Astrocyte (in vitro differentiated cells and primary cell): ENCODE data around the gene PEAK3. TPM values are rescaled to one million over a fixed set of nuclear protein-coding genes. Genes with fewer than 3 reads are reported as not detected.

Experiments
- DNase-seq: peaks from one replicate; pipeline ENCODE4 v3.0.0-alpha.2; 2010; ENCODE audit warnings: low read depth
- FAIRE-seq: peaks from 2 replicates; lab custom pipeline; 2011; peaks lifted over from hg19 to GRCh38; lab: Jason Lieb, UNC
- H2AFZ ChIP-seq: 2 replicates; pipeline ENCODE4 v1.6.0; 2012; ENCODE audit warnings: low read depth, low read length, inconsistent platforms
- H3K27ac ChIP-seq: 2 replicates; pipeline ENCODE4 v1.5.1; 2011; ENCODE audit warnings: low read depth, low read length, inconsistent platforms
- H3K27me3 ChIP-seq: 2 replicates; pipeline ENCODE4 v1.6.0; 2011; ENCODE audit warnings: low read length, inconsistent platforms; ENCODE audit not compliant: insufficient read depth
- H3K36me3 ChIP-seq: 2 replicates; pipeline ENCODE4 v1.5.1; 2011; ENCODE audit warnings: low read length, inconsistent platforms; ENCODE audit not compliant: insufficient read depth
- H3K4me1 ChIP-seq: 2 replicates; pipeline ENCODE4 v1.5.1; 2011; ENCODE audit warnings: low read length, inconsistent platforms; ENCODE audit not compliant: insufficient read depth
- H3K4me2 ChIP-seq: 2 replicates; pipeline ENCODE4 v1.6.0; 2012; ENCODE audit warnings: low read length, inconsistent platforms
- H3K4me3 ChIP-seq: 2 replicates; pipeline ENCODE4 v1.5.1; 2011; ENCODE audit warnings: low read depth, mild to moderate bottlenecking, low read length, inconsistent platforms; ENCODE audit not compliant: insufficient read depth
- H3K79me2 ChIP-seq: 2 replicates; pipeline ENCODE4 v1.6.0; 2012; ENCODE audit warnings: mild to moderate bottlenecking, low read length, inconsistent platforms; ENCODE audit not compliant: insufficient read depth
- H3K9ac ChIP-seq: 2 replicates; pipeline ENCODE4 v1.6.0; 2012; ENCODE audit warnings: mild to moderate bottlenecking, low read length, inconsistent platforms
- H3K9me3 ChIP-seq: 2 replicates; pipeline ENCODE4 v1.5.1; 2012; ENCODE audit warnings: low read depth, mild to moderate bottlenecking, low read length, inconsistent platforms; ENCODE audit not compliant: insufficient read depth
- H4K20me1 ChIP-seq: 2 replicates; pipeline ENCODE4 v1.6.0; 2012; ENCODE audit warnings: low read length, inconsistent platforms; ENCODE audit not compliant: insufficient read depth
- H3K27ac Mint-ChIP-seq: one replicate; pipeline ENCODE4 v1.8.0; 2021; ENCODE audit warnings: mild to moderate bottlenecking, mixed read lengths; ENCODE audit not compliant: unreplicated experiment
- H3K27me3 Mint-ChIP-seq: one replicate; pipeline ENCODE4 v1.8.0; 2021; ENCODE audit warnings: low read depth, mixed read lengths; ENCODE audit not compliant: unreplicated experiment
- H3K36me3 Mint-ChIP-seq: one replicate; pipeline ENCODE4 v1.8.0; 2021; ENCODE audit warnings: low read depth, mixed read lengths; ENCODE audit not compliant: unreplicated experiment
- H3K4me1 Mint-ChIP-seq: one replicate; pipeline ENCODE4 v1.8.0; 2021; ENCODE audit warnings: low read depth, mixed read lengths; ENCODE audit not compliant: unreplicated experiment
- H3K4me3 Mint-ChIP-seq: one replicate; pipeline ENCODE4 v1.8.0; 2021; ENCODE audit warnings: mild to moderate bottlenecking, moderate library complexity, mixed read lengths; ENCODE audit not compliant: unreplicated experiment
- H3K9me3 Mint-ChIP-seq: one replicate; pipeline ENCODE4 v1.8.0; 2021; ENCODE audit warnings: mild to moderate bottlenecking, mixed read lengths; ENCODE audit not compliant: unreplicated experiment
- CTCF ChIP-seq: IDR thresholded peaks from 2 replicates; pipeline ENCODE4 v1.5.1; 2011; ENCODE audit warnings: low read depth, mild to moderate bottlenecking, inconsistent platforms, low read length, moderate library complexity; ENCODE audit not compliant: insufficient read depth
- EZH2 ChIP-seq: IDR thresholded peaks from 2 replicates; pipeline ENCODE4 v1.6.1; 2012; ENCODE audit warnings: mild to moderate bottlenecking, low read length, inconsistent platforms; ENCODE audit not compliant: insufficient read depth
- total RNA-seq: library from RNA; stranded (reverse); gene quantifications from 2 replicates; pipeline ENCODE4 v1.2.1, GENCODE V29; 2021

The PEAK3 gene
- total RNA-seq, 1 donor from 2014 or later: 0.18 TPM

- Histone ChIP-seq H2AFZ (no peak overlapping the region), H3K27ac (no peak overlapping the region), H3K4me1 (peaks cover 7% of the 10 kb centered on the region), H3K9ac (no peak overlapping the region), H3K27me3 (peaks cover 9% of the 10 kb centered on the region), H3K4me3 (no peak overlapping the region), H3K79me2 (no peaks in the 10 kb centered on the region), H4K20me1 (peaks cover 3% of the 10 kb centered on the region), H3K9me3 (no peaks in the 10 kb centered on the region), H3K4me2 (no peak overlapping the region), H3K36me3 (no peaks in the 10 kb centered on the region)
- no peak overlapping the region for H3K4me3 Mint-ChIP-seq
- H3K4me1 Mint-ChIP-seq: no peaks in the 10 kb centered on the region
- H3K9me3 Mint-ChIP-seq: no peaks in the 10 kb centered on the region
- no peaks in the 10 kb centered on the region for H3K36me3 Mint-ChIP-seq
- H3K27ac Mint-ChIP-seq: no peak overlapping the region
- no peak for TF ChIP-seq CTCF
- DNase-seq: no peak
- H3K27me3 Mint-ChIP-seq: peaks cover 24% of the 10 kb centered on the region
- no peak for FAIRE-seq
Observed at GRCh38 chr19:2300533-2300932, 18.6 kb upstream of the PEAK3 start.

- no peaks in the 10 kb centered on the region for H3K9me3 Mint-ChIP-seq
- no peaks in the 10 kb centered on the region for H3K79me2 ChIP-seq
- no peak overlapping the region for H3K27ac ChIP-seq
- H2AFZ ChIP-seq: no peak overlapping the region
- H3K27ac Mint-ChIP-seq: no peak overlapping the region
- no peaks in the 10 kb centered on the region for H3K36me3 Mint-ChIP-seq
- DNase-seq (no peak), FAIRE-seq (no peak)
- no peak overlapping the region for H3K9ac ChIP-seq
- H3K4me3 ChIP-seq: no peak overlapping the region
- peaks cover 25% of the 10 kb centered on the region for H3K27me3 ChIP-seq
- no peaks in the 10 kb centered on the region for H3K36me3 ChIP-seq
- H3K4me2 ChIP-seq: no peak overlapping the region
- no peak overlapping the region for H3K4me3 Mint-ChIP-seq
- no peaks in the 10 kb centered on the region for H3K9me3 ChIP-seq
- no peak for TF ChIP-seq CTCF
- H4K20me1 ChIP-seq: peaks cover 4% of the 10 kb centered on the region
- no peaks in the 10 kb centered on the region for H3K4me1 Mint-ChIP-seq
- peaks cover 9% of the 10 kb centered on the region for H3K4me1 ChIP-seq
- peaks cover 35% of the 10 kb centered on the region for H3K27me3 Mint-ChIP-seq
Observed at GRCh38 chr19:2296141-2296540, 14.2 kb upstream of the PEAK3 start.

GRCh38 chr19:2294687-2295335, 12.8 kb upstream of the PEAK3 start:
- Mint-ChIP-seq H3K27ac (no peak overlapping the region), H3K36me3 (no peaks in the 10 kb centered on the region), H3K9me3 (no peaks in the 10 kb centered on the region), H3K4me1 (no peaks in the 10 kb centered on the region), H3K4me3 (no peak overlapping the region), H3K27me3 (peaks cover 32% of the 10 kb centered on the region)
- H3K4me2 ChIP-seq: peak overlapping the region; percentile 77
- peaks cover 35% of the 10 kb centered on the region for H3K27me3 ChIP-seq
- H3K9ac ChIP-seq: no peak overlapping the region
- H4K20me1 ChIP-seq: peaks cover 11% of the 10 kb centered on the region
- H3K4me3 ChIP-seq: no peak overlapping the region
- no peaks in the 10 kb centered on the region for H3K9me3 ChIP-seq
- peaks cover 14% of the 10 kb centered on the region for H3K4me1 ChIP-seq
- no peak for FAIRE-seq
- no peaks in the 10 kb centered on the region for H3K79me2 ChIP-seq
- peak overlapping the region; percentile 32 for H2AFZ ChIP-seq
- DNase-seq: peak; percentile 47
- no peak for TF ChIP-seq CTCF
- no peak for TF ChIP-seq EZH2
- H3K27ac ChIP-seq: no peak overlapping the region
- no peaks in the 10 kb centered on the region for H3K36me3 ChIP-seq
